Dendritic cell treated with granulocyte-macrophage colony-stimulating factor and Interleukin-4, amounts not matched to agents 40 ng/mL and 50 ng/mL, for 4 days (primary cell): ENCODE measurements around the gene AMPH.

Experiments
- H3K27ac Mint-ChIP-seq: one replicate; pipeline ENCODE4 v1.8.0; 2022; ENCODE audit warnings: mild to moderate bottlenecking, mixed read lengths
- H3K27me3 Mint-ChIP-seq: one replicate; pipeline ENCODE4 v1.8.0; 2022; ENCODE audit warnings: mild to moderate bottlenecking, mixed read lengths
- H3K36me3 Mint-ChIP-seq: one replicate; pipeline ENCODE4 v1.8.0; 2022; ENCODE audit warnings: low read depth, mixed read lengths
- H3K4me1 Mint-ChIP-seq: one replicate; pipeline ENCODE4 v1.8.0; 2022; ENCODE audit warnings: low read depth, mixed read lengths
- H3K4me3 Mint-ChIP-seq: one replicate; pipeline ENCODE4 v1.8.0; 2022; ENCODE audit warnings: mild to moderate bottlenecking, moderate library complexity, mixed read lengths
- H3K9me3 Mint-ChIP-seq: one replicate; pipeline ENCODE4 v1.8.0; 2022; ENCODE audit warnings: mixed read lengths
- intact Hi-C: fragments of 100-400 bp; cut with micrococcal nuclease; formaldehyde crosslinking; loops from one replicate; pipeline ENCODE4 v1.15.0; 2022

AMPH gene

GRCh38 chr7:38492010-38492409 lies 139.2 kb downstream of the AMPH start:
- Mint-ChIP-seq H3K4me3 (no peak overlapping the region), H3K4me1 (no peaks in the 10 kb centered on the region), H3K27me3 (no peaks in the 10 kb centered on the region), H3K36me3 (no peaks in the 10 kb centered on the region), H3K9me3 (no peaks in the 10 kb centered on the region), H3K27ac (no peak overlapping the region)
- intact Hi-C loops = no loop called here

- Mint-ChIP-seq H3K4me1 (no peaks in the 10 kb centered on the region), H3K27ac (no peak overlapping the region), H3K36me3 (no peaks in the 10 kb centered on the region), H3K27me3 (no peaks in the 10 kb centered on the region), H3K9me3 (peaks cover 21% of the 10 kb centered on the region), H3K4me3 (no peak overlapping the region)
- intact Hi-C loops = no loop called here
Measured at GRCh38 chr7:38482521-38482920, 148.7 kb downstream of the AMPH start.

- Mint-ChIP-seq H3K4me3 (no peak overlapping the region), H3K4me1 (no peaks in the 10 kb centered on the region), H3K36me3 (no peaks in the 10 kb centered on the region), H3K27me3 (no peaks in the 10 kb centered on the region), H3K9me3 (peaks cover 27% of the 10 kb centered on the region), H3K27ac (no peak overlapping the region)
- intact Hi-C loops = no loop called here
Measured at GRCh38 chr7:38481401-38481800, 149.8 kb downstream of the AMPH start.

DNA sequence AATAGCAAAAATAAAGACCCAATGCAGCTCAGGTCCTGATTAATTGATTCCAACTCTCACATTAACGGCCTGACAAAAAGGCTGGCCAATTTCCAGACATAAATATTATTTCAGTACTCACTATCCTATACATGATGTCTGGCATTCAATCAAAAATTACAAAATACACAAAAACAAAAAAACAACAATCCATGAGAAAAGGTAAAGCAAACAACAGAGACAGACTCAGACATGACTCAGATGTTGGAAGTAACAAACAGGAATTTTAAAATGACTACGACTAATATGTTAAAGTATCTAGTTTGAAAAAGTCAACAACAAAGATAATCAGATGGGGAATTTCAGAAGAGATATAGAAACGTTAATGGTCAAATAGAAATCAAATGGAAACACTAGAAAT lies 152.8 kb downstream of the AMPH start:
- no peaks in the 10 kb centered on the region for H3K27me3 Mint-ChIP-seq

DNA sequence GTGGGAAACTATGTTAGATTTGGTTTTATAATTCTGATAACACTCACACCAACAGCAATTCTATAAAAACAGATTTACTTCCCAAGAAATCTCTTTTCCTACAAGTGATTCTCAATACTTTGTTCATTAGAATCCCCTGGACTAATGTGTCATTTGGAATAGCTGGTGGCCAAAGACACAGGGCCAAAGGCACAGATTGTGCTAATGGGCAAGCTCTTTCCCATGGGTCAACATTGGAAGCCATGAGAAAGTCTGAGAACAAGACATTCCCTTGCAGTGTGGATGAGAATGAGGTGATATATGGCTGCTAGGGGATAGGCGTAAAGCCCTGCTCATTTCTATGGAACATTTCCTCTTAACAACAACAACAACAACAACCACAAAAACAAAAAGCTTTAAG lies 153.8 kb downstream of the AMPH start:
- intact Hi-C loops = no loop called here
- Mint-ChIP-seq H3K27ac (no peak overlapping the region), H3K9me3 (peaks cover 11% of the 10 kb centered on the region), H3K27me3 (no peaks in the 10 kb centered on the region), H3K4me1 (no peaks in the 10 kb centered on the region), H3K4me3 (no peak overlapping the region), H3K36me3 (no peaks in the 10 kb centered on the region)

More for the DNA sequence above, 152.8 kb downstream of the AMPH start:
- Mint-ChIP-seq H3K9me3 (peaks cover 15% of the 10 kb centered on the region), H3K4me1 (no peaks in the 10 kb centered on the region), H3K27ac (no peak overlapping the region), H3K36me3 (no peaks in the 10 kb centered on the region), H3K4me3 (no peak overlapping the region)
- intact Hi-C loops = no loop called here

DNA sequence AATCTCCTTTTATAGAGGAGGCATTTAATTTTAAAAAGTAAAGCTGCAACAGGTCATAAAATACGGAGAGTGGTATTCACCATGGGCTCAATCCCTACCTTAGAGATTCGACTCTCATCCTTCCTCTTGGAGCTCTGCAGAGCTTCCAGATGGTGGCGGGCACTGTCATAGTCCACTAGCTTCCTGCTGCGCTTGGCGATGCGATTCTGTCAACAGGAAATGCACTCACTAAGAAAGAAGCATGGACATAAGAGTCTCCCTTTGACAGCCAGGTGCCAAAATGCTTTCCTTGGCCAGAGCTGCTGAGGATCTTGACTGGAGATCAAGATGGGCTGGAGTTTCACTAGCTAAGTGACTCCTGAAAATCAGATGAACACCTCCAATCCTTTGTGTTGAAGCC lies 154.4 kb downstream of the AMPH start:
- Mint-ChIP-seq H3K9me3 (peaks cover 11% of the 10 kb centered on the region), H3K27ac (no peak overlapping the region), H3K27me3 (no peaks in the 10 kb centered on the region), H3K4me3 (no peak overlapping the region), H3K36me3 (no peaks in the 10 kb centered on the region), H3K4me1 (no peaks in the 10 kb centered on the region)
- intact Hi-C loops = no loop called here

- Mint-ChIP-seq H3K4me1 (no peaks in the 10 kb centered on the region), H3K9me3 (no peaks in the 10 kb centered on the region), H3K4me3 (no peak overlapping the region), H3K27ac (no peak overlapping the region), H3K36me3 (no peaks in the 10 kb centered on the region), H3K27me3 (no peaks in the 10 kb centered on the region)
- intact Hi-C loops = no loop called here
Measured at GRCh38 chr7:38465956-38466355, 165.2 kb downstream of the AMPH start.

GRCh38 chr7:38463277-38464225 lies 167.6 kb downstream of the AMPH start:
- Mint-ChIP-seq H3K27me3 (no peaks in the 10 kb centered on the region), H3K4me3 (no peak overlapping the region), H3K9me3 (no peaks in the 10 kb centered on the region), H3K36me3 (no peaks in the 10 kb centered on the region), H3K27ac (no peak overlapping the region), H3K4me1 (no peaks in the 10 kb centered on the region)
- intact Hi-C loops = no loop called here

DNA sequence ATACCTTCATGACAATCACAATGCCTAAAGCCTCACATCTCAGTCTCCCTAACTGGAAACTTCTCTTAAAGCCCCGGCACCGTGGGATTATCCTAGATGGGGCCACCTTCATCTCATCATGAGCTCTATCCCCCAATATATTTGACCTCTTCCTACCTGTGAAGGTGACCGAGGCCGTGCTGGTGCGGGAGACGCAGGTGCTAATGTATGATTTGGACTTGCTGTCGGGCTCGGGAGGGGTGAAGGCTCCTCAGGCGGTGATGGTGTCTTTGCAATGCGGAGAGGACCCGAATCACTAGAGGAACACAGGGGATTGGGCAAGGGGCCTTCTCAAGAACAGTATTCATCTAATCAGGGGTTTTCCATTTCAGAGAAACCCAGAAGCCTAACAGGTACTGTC lies 168.4 kb downstream of the AMPH start:
- Mint-ChIP-seq H3K4me1 (no peaks in the 10 kb centered on the region), H3K9me3 (no peaks in the 10 kb centered on the region), H3K4me3 (no peak overlapping the region), H3K27ac (no peak overlapping the region), H3K27me3 (no peaks in the 10 kb centered on the region), H3K36me3 (no peaks in the 10 kb centered on the region)
- intact Hi-C loops = no loop called here

- no peaks in the 10 kb centered on the region for H3K4me1 Mint-ChIP-seq
- no peaks in the 10 kb centered on the region for H3K9me3 Mint-ChIP-seq
- intact Hi-C loops = no loop called here
Measured at GRCh38 chr7:38461887-38462286, 169.3 kb downstream of the AMPH start.

GRCh38 chr7:38453826-38454225 lies 177.3 kb downstream of the AMPH start:
- no peaks in the 10 kb centered on the region for H3K36me3 Mint-ChIP-seq
- intact Hi-C loops = no loop called here
- H3K9me3 Mint-ChIP-seq = no peaks in the 10 kb centered on the region
- peaks cover 5% of the 10 kb centered on the region for H3K27me3 Mint-ChIP-seq
- no peaks in the 10 kb centered on the region for H3K4me1 Mint-ChIP-seq
- no peak overlapping the region for H3K27ac Mint-ChIP-seq
- H3K4me3 Mint-ChIP-seq = no peak overlapping the region

More at GRCh38 chr7:38461887-38462286, 169.3 kb downstream of the AMPH start:
- Mint-ChIP-seq H3K27ac (no peak overlapping the region), H3K36me3 (no peaks in the 10 kb centered on the region), H3K4me3 (no peak overlapping the region), H3K27me3 (no peaks in the 10 kb centered on the region)

DNA sequence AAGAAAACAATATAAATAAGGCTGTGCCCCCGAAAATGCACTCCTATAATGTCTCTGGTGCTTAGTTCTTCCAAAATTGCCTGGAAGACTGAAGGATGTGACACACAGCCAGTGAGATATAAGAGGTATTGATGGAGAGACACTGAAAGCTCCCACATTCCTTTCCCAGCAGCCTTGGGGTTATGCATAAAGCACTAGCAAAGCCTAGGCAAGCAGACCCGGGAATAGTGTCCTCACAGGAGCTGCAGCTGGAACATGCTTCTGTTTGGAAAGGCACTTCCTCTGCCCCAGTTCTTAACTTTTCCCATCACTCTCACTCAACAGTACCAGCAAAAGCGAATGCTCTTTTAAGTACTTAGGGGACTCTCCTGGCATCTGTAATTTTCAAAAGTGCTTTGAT lies 178.0 kb downstream of the AMPH start:
- H3K27ac Mint-ChIP-seq = no peak overlapping the region
- peaks cover 5% of the 10 kb centered on the region for H3K27me3 Mint-ChIP-seq

GRCh38 chr7:38452681-38453108 lies 178.5 kb downstream of the AMPH start:
- Mint-ChIP-seq H3K27me3 (peaks cover 5% of the 10 kb centered on the region), H3K4me3 (no peak overlapping the region), H3K9me3 (no peaks in the 10 kb centered on the region), H3K36me3 (no peaks in the 10 kb centered on the region), H3K4me1 (no peaks in the 10 kb centered on the region), H3K27ac (no peak overlapping the region)
- intact Hi-C loops = no loop called here

More for the DNA sequence above, 178.0 kb downstream of the AMPH start:
- Mint-ChIP-seq H3K4me3 (no peak overlapping the region), H3K4me1 (no peaks in the 10 kb centered on the region), H3K36me3 (no peaks in the 10 kb centered on the region), H3K9me3 (no peaks in the 10 kb centered on the region)
- intact Hi-C loops = no loop called here

GRCh38 chr7:38451840-38452239 lies 179.3 kb downstream of the AMPH start:
- Mint-ChIP-seq H3K27ac (no peak overlapping the region), H3K4me1 (no peaks in the 10 kb centered on the region), H3K36me3 (no peaks in the 10 kb centered on the region), H3K4me3 (no peak overlapping the region), H3K9me3 (no peaks in the 10 kb centered on the region), H3K27me3 (peaks cover 5% of the 10 kb centered on the region)
- intact Hi-C loops = no loop called here
